Kidney tubule cell (primary cell): Measurements from ENCODE around the gene MMP23B.
"Not testable (repeated sequence)": the region's sequence is repeated elsewhere in the genome, so short reads cannot be mapped to it uniquely, and the experiment has no call there.

Experiments used
- DNase-seq: peaks from one replicate; pipeline ENCODE4 v3.0.0-alpha.2; 2018; ENCODE audit warnings: low spot score

Gene MMP23B

GRCh38 chr1:1666526-1666925, 34.6 kb downstream of the MMP23B start:
- DNase-seq = no peak

- DNase-seq = no peak
Observed at GRCh38 chr1:1669468-1670440, 37.8 kb downstream of the MMP23B start.

- no peak for DNase-seq
Observed at GRCh38 chr1:1670866-1671265, 38.9 kb downstream of the MMP23B start.

- DNase-seq = no peak
Observed at GRCh38 chr1:1671365-1672119, 39.6 kb downstream of the MMP23B start.

DNA sequence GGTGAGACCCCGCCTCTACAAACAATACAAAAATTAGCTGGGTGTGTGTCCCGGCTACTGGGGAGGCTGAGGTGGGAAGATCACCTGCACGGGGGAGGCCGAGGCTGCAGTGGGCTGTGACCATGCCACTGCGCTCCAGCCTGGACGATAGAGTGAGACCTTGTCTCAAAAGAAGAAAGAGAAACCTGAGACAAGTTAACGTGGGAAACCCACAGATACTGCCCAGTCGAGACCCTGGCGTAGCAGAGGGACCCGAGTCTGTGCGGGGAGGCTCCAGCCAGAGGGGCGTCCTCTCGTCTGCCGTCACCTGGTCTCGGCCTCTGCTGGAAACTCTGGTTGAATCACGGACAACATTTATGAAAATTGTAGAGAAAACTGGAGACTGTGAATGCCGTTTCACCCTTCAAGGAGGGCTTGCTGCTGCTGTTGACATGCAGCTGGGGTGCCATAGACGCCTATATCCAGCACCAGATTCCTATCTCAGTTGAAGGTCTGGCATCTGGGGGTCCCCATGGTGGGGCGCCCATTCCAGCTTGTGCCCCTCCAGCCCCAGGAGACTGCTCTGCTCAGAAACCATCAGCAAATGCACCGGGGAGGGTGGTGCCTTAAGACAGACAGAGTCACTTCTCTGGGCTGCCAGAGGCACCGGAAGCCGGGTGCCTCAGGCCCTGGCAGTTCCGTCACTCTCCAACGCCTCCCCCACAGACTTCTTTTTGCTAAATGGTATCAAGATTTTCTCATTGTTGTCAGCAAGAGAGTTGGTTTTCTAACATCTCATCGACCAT, 40.4 kb downstream of the MMP23B start:
- DNase-seq = no peak

DNA sequence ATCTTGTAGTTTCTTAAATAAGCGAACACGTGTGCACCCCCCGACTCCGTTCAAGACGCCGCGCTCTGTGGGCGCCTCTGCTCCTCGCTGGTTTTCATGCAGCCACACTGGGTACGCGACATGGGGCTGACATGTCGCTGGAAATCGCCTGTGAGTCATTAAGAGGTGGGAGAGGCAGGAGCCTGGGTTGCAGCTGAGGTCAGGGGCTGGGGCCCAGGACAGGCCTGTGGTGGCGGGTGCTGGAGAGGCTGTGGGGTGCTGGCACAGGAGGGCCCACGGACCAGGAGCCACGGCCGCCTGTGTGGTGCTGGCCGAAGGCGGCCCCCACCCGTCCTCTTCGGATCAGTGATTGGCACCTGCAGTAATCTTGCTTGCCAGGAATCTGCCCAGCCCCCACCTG, 42.8 kb downstream of the MMP23B start:
- DNase-seq = not testable (repeated sequence)

- DNase-seq = not testable (repeated sequence)
Observed at GRCh38 chr1:1675218-1675617, 43.2 kb downstream of the MMP23B start.

GRCh38 chr1:1676087-1676486, 44.1 kb downstream of the MMP23B start:
- not testable (repeated sequence) for DNase-seq

- no peak for DNase-seq
Observed at GRCh38 chr1:1677718-1678580, 46.0 kb downstream of the MMP23B start.

GRCh38 chr1:1678581-1679380, 46.8 kb downstream of the MMP23B start:
- DNase-seq = peak; percentile 41

GRCh38 chr1:1680031-1680911, 48.3 kb downstream of the MMP23B start:
- no peak for DNase-seq

GRCh38 chr1:1680912-1681273, 48.9 kb downstream of the MMP23B start:
- DNase-seq = no peak

GRCh38 chr1:1683104-1683905, 51.3 kb downstream of the MMP23B start:
- no peak for DNase-seq
